ENCODE data around the gene P2RY11.

GRCh38 chr19:10112037-10112761 is 706 bp downstream of the P2RY11 start:
- no peak for TF ChIP-seq ZNF70 (CRISPR knock-in tag; IDR thresholded peaks at IDR 0.05)
- TF ChIP-seq PPARA (CRISPR knock-in tag; IDR thresholded peaks at IDR 0.05; ENCODE audit: borderline replicate concordance), result no peak
- no peak for TF ChIP-seq ZNF8 (CRISPR knock-in tag; IDR thresholded peaks at IDR 0.05)
